BLaER1 treated with 17β-estradiol and CSF1 and Interleukin-3, amounts not matched to agents 10 nM and 100 nM (cell line): ENCODE data around the gene SMURF1.

Experiments
- H3K27ac ChIP-seq, 11 experiments: shearing (Covaris generic); formaldehyde crosslinking; 2 replicates each; pipeline ENCODE4 v1.8.1; 2022
- H3K27me3 ChIP-seq, 11 experiments: shearing (Covaris generic); formaldehyde crosslinking; 2 replicates each; pipeline ENCODE4 v1.8.1; 2022
- H3K36me3 ChIP-seq, 11 experiments: shearing (Covaris generic); formaldehyde crosslinking; 2 replicates each; pipeline ENCODE4 v1.8.1; 2022
- H3K4me1 ChIP-seq, 10 experiments: shearing (Covaris generic); formaldehyde crosslinking; 2 replicates each; pipeline ENCODE4 v1.8.1; 2022
- H3K4me2 ChIP-seq, 11 experiments: shearing (Covaris generic); formaldehyde crosslinking; 2 replicates each; pipeline ENCODE4 v1.8.1; 2022
- H3K4me3 ChIP-seq, 10 experiments: shearing (Covaris generic); formaldehyde crosslinking; 2 replicates each; pipeline ENCODE4 v1.8.1; 2022
- H3K9ac ChIP-seq, 11 experiments: shearing (Covaris generic); formaldehyde crosslinking; 2 replicates each; pipeline ENCODE4 v1.8.1; 2022
- H3K9me3 ChIP-seq, 11 experiments: shearing (Covaris generic); formaldehyde crosslinking; replicated peaks in 1 of 11; 2 replicates each; pipeline ENCODE4 v1.8.1; 2022
- H4K20me1 ChIP-seq, 11 experiments: shearing (Covaris generic); formaldehyde crosslinking; 2 replicates each; pipeline ENCODE4 v1.8.1; 2022
- Cebpa-rat ChIP-seq, 11 experiments: shearing (Covaris generic); IDR thresholded peaks; 2 replicates each; pipeline ENCODE4 v1.8.1; 2022

Gene SMURF1

GRCh38 chr7:98988641-98989040 lies 155.3 kb downstream of the SMURF1 start:
- Histone ChIP-seq H3K36me3 (peaks cover 100% of the 10 kb centered on the region in 11 experiments), H3K4me1 (peaks cover 0 to 35% (median 12%) of the 10 kb centered on the region in 10 experiments; a peak in 13 of 20 replicates), H3K4me3 (no peak overlapping the region), H3K27me3 (no peaks in the 10 kb centered on the region), H3K9ac (peak overlapping the region in 3 of 11 experiments; percentile 7 to 35 (median 30); a peak in 1 of 22 replicates), H3K9me3 (peaks cover 12 to 17% (median 13%) of the 10 kb centered on the region in 11 experiments; a peak in 21 of 22 replicates), H3K4me2 (peak overlapping the region in 6 of 11 experiments; percentile 1 to 29 (median 18); a peak in 9 of 22 replicates), H4K20me1 (peaks cover 0 to 47% (median 15%) of the 10 kb centered on the region in 11 experiments; a peak in 12 of 22 replicates), H3K27ac (no peak overlapping the region)
- TF ChIP-seq Cebpa-rat (IDR thresholded peaks at IDR 0.05), result no peak

GRCh38 chr7:98985945-98986344 lies 158.0 kb downstream of the SMURF1 start:
- Histone ChIP-seq H3K9ac (no peak overlapping the region), H3K36me3 (peaks cover 99 to 100% (median 100%) of the 10 kb centered on the region in 11 experiments), H3K27me3 (no peaks in the 10 kb centered on the region), H3K4me2 (no peak overlapping the region), H4K20me1 (peaks cover 0 to 24% (median 9%) of the 10 kb centered on the region in 11 experiments; a peak in 11 of 22 replicates), H3K27ac (no peak overlapping the region), H3K4me1 (peaks cover 0 to 25% (median 12%) of the 10 kb centered on the region in 10 experiments; a peak in 13 of 20 replicates), H3K4me3 (no peak overlapping the region), H3K9me3 (peaks cover 12 to 17% (median 13%) of the 10 kb centered on the region in 11 experiments; a peak in 21 of 22 replicates)
- TF ChIP-seq Cebpa-rat (IDR thresholded peaks at IDR 0.05), result no peak

DNA sequence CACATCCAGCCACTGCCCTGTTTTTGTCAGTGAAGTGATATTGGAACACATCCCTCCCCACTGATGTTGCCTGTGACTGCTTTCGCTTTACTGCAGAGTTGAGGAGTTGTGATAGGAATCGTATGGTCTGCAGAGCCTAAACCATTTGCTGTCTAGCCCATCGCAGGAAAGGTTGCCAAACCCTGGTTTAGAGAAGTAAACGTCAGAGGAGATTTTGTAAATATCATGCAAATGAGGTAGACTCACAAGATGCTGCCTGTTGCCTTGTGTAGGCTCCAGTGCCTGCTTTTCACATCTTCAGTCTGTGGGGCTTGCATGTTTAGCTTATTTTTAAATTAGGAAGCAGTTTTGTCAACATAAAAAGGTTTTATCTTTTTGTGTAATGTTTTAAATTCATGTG lies 158.5 kb downstream of the SMURF1 start:
- Histone ChIP-seq H3K9ac (no peak overlapping the region), H3K27ac (no peak overlapping the region), H3K4me2 (no peak overlapping the region), H3K9me3 (peaks cover 12 to 17% (median 13%) of the 10 kb centered on the region in 11 experiments; a peak in 21 of 22 replicates), H3K4me3 (no peak overlapping the region), H3K36me3 (peaks cover 99 to 100% (median 100%) of the 10 kb centered on the region in 11 experiments), H4K20me1 (peaks cover 0 to 22% (median 9%) of the 10 kb centered on the region in 11 experiments; a peak in 7 of 22 replicates), H3K4me1 (peaks cover 0 to 25% (median 12%) of the 10 kb centered on the region in 10 experiments; a peak in 13 of 20 replicates), H3K27me3 (no peaks in the 10 kb centered on the region)
- no peak for TF ChIP-seq Cebpa-rat (IDR thresholded peaks at IDR 0.05)

DNA sequence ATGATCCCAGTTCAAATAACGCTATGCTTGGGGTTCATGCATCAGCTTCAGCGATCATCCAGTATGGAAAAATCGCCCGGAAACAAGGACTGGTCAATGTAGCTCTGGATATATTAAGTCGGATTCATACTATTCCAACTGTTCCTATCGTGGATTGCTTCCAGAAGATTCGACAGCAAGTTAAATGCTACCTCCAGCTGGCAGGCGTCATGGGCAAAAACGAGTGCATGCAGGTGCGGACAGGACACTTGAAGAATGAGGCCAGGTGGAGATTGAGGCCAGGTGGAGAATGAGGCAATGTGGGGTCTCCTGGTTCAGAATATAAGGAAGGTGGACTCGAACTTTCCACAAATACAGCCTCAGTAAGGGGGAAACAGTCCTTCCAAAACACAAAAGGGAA lies 159.8 kb downstream of the SMURF1 start:
- H3K36me3 ChIP-seq, result peaks cover 99 to 100% (median 100%) of the 10 kb centered on the region in 11 experiments
- H3K4me3 ChIP-seq, result no peak overlapping the region
- no peak overlapping the region for H3K9ac ChIP-seq
- peaks cover 0 to 20% (median 9%) of the 10 kb centered on the region in 10 experiments; a peak in 13 of 20 replicates for H3K4me1 ChIP-seq
- H4K20me1 ChIP-seq, result peaks cover 0 to 20% (median 5%) of the 10 kb centered on the region in 11 experiments; a peak in 7 of 22 replicates
- H3K27ac ChIP-seq, result no peak overlapping the region
- H3K9me3 ChIP-seq, result peaks cover 12 to 17% (median 13%) of the 10 kb centered on the region in 11 experiments; a peak in 21 of 22 replicates
- H3K4me2 ChIP-seq, result no peak overlapping the region
- H3K27me3 ChIP-seq, result no peaks in the 10 kb centered on the region
- TF ChIP-seq Cebpa-rat (IDR thresholded peaks at IDR 0.05), result no peak

- Histone ChIP-seq H3K4me2 (no peak overlapping the region), H3K36me3 (peaks cover 99 to 100% (median 100%) of the 10 kb centered on the region in 11 experiments), H4K20me1 (peaks cover 0 to 14% (median 0%) of the 10 kb centered on the region in 11 experiments; a peak in 7 of 22 replicates), H3K9me3 (peaks cover 12 to 17% (median 13%) of the 10 kb centered on the region in 11 experiments; a peak in 21 of 22 replicates), H3K4me3 (no peak overlapping the region), H3K4me1 (peaks cover 0 to 5% (median 0%) of the 10 kb centered on the region in 10 experiments; a peak in 3 of 20 replicates), H3K27me3 (no peaks in the 10 kb centered on the region), H3K27ac (no peak overlapping the region), H3K9ac (no peak overlapping the region)
- TF ChIP-seq Cebpa-rat (IDR thresholded peaks at IDR 0.05), result no peak
Observed at GRCh38 chr7:98982686-98983085, 161.2 kb downstream of the SMURF1 start.

- Histone ChIP-seq H3K4me3 (no peak overlapping the region), H3K36me3 (peaks cover 99 to 100% (median 100%) of the 10 kb centered on the region in 11 experiments)
Observed at GRCh38 chr7:98981701-98982100, 162.2 kb downstream of the SMURF1 start.

DNA sequence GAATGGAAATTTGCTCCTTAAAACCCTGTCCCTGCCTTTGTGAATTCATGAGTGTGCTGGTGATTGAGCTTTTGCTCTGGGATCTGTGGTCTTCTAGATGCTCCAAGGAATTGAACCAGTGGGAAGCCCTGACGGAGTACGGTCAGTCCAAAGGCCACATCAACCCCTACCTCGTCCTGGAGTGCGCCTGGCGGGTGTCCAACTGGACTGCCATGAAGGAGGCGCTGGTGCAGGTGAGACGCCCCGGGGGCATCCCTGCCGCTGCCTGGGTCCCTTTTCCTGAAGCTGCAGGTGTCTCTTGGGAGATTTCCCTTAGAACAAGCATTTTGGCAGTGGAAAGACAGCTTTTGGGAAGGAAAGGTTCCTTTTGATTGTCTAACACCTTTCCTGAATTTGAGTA lies 165.2 kb downstream of the SMURF1 start:
- Histone ChIP-seq H3K27ac (no peak overlapping the region), H4K20me1 (peaks cover 0 to 31% (median 10%) of the 10 kb centered on the region in 11 experiments; a peak in 11 of 22 replicates), H3K27me3 (no peaks in the 10 kb centered on the region), H3K4me2 (no peak overlapping the region), H3K4me1 (no peaks in the 10 kb centered on the region), H3K4me3 (no peak overlapping the region), H3K36me3 (peaks cover 99 to 100% (median 100%) of the 10 kb centered on the region in 11 experiments), H3K9me3 (no peaks in the 10 kb centered on the region), H3K9ac (no peak overlapping the region)
- no peak for TF ChIP-seq Cebpa-rat (IDR thresholded peaks at IDR 0.05)

More at GRCh38 chr7:98981701-98982100, 162.2 kb downstream of the SMURF1 start:
- Histone ChIP-seq H3K4me1 (no peaks in the 10 kb centered on the region), H3K27me3 (no peaks in the 10 kb centered on the region), H3K27ac (no peak overlapping the region), H4K20me1 (peaks cover 0 to 14% (median 0%) of the 10 kb centered on the region in 11 experiments; a peak in 6 of 22 replicates), H3K9ac (no peak overlapping the region), H3K9me3 (peaks cover 12 to 17% (median 13%) of the 10 kb centered on the region in 11 experiments; a peak in 21 of 22 replicates), H3K4me2 (no peak overlapping the region)
- TF ChIP-seq Cebpa-rat (IDR thresholded peaks at IDR 0.05), result no peak
